Stimulated activated CD4-positive, alpha-beta T cell treated with anti-CD3 and anti-CD28 coated beads, TNF-alpha, amount 100 ng/mL, for 48 hours (primary cell): ENCODE results near the gene NT5E.
"Not testable (repeated sequence)": the region's sequence is repeated elsewhere in the genome, so short reads cannot be mapped to it uniquely, and the experiment has no call there.

Experiments
- DNase-seq, 3 donors: peaks; one replicate each; pipeline ENCODE4 v3.0.0-alpha.2; 2020; ENCODE audit warnings: low read depth in 3 of 3

NT5E gene

GRCh38 chr6:85493389-85493788 lies 43.5 kb downstream of the NT5E start:
- DNase-seq: no peak

- DNase-seq: no peak
These were observed 45.0 kb downstream of the NT5E start for GRCh38 chr6:85494547-85495536.

- no peak for DNase-seq
These were observed 46.2 kb downstream of the NT5E start for GRCh38 chr6:85496009-85496579.

DNA sequence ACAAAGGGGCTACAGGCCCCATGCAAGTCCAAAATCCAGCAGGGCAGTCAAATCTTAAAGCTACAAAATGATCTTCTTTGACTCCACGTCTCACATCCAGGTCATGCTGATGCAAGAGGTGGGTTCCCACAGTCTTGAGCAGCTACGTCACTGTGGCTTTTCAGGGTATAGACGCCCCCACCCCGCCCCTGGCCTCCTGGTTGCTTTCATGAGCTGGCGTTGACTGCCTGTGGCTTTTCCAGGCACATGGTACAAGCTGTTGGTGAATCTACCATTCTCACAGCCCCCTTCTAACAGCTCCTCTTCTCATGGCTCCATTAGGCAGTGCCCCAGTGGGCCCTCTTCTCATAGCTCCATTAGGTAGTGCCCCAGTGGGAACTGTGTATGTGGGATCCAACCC lies 47.0 kb downstream of the NT5E start:
- DNase-seq: no peak

DNA sequence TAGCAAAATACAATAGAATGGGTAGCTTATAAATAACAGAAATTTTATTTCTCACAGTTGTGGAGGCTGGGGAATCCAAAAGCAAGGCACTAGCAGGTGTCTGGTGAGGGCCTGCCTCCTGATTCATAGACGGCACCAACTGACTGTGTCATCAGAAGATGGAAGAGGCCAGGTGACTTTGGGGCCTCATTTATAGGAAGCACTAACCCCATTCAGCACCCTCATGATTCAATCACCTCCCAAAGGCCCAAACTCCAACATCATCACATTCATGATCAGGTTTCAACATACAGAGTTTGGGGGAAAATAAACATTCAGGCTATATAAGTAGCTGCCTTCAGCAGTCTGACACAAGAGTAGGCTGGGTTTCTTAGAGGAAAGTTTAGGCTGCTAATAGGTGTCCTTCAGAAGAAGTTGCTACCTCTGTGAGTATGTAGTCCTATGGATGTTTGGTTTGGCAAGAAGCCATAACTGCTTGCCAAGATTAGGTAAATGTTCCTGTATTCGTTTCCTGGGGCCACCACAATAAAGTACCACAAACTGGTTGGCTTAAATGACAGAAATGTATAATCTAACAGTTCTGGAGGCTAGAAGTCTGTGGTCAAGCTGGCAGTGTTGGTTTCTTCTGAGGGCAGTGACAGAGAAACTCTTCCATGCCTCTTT lies 48.8 kb downstream of the NT5E start:
- no peak for DNase-seq

DNA sequence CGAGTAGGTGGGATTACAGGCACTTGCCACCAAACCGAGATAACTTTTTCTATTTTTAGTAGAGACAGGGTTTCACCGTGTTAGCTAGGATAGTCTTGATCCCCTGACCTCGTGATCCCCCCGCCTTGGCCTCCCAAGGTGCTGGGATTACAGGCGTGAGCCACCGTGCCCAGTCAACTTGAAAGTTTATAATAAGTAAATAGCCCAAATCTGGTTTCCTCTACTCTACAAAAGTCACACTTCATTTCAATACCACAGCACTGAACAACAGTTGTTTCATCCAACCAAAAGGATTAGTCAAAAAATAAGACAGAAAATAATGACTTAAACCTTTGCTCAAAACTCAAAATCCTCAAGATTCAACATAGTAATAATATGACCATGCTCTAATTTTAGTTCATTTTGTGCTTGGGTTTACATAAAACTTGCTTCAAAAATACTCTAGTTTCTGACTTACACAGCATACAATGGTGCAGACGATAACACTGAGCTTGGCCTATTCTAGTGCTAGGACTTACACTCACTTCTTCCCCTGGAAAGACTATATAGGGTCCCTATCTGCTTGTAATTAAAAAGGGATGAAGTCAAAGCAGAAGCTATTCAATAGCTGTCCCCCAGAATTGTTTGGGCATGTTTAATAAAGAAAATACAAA lies 56.7 kb downstream of the NT5E start:
- DNase-seq: peak in 1 of 3 donors; percentile 8

DNA sequence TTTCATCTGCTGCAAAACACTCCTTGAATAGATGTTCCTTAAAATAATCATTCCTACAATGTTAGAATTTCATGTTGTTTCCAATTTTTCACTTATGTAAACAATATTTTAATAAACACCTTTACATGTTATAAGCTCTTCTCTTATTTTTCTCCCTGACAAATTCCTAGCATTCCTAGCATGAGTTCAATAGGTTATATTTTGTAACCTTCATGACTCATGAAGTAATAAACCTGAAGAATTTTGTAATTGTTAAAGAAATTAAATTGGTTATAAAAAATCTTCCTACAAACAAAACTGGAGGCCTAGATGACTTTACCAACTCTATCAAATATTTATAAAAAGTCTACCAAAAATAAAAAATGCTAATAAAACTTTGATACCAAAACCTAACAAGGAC lies 66.3 kb downstream of the NT5E start:
- no peak for DNase-seq

GRCh38 chr6:85524281-85524680 lies 74.4 kb downstream of the NT5E start:
- DNase-seq: not testable (repeated sequence)

DNA sequence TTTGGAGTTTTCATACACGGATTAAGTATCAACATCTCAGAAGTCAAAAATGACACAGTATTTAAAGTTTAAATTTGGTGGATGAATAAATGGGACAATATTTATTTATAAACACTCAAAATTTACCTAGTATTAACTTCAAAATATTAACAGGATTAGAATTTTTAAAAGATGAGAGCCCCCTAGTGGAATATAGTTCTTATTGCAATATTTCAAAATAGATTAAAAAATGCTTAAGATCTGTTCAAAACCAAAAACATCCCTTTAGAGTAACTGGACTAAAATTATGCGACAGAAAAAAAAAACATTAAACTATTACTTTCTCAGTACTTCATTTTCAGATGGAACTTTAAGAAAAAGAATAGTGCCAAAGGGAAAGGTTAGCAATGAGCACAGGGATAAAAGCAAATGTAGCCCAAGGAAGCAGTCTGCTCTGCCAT lies 87.2 kb downstream of the NT5E start:
- DNase-seq: no peak

DNA sequence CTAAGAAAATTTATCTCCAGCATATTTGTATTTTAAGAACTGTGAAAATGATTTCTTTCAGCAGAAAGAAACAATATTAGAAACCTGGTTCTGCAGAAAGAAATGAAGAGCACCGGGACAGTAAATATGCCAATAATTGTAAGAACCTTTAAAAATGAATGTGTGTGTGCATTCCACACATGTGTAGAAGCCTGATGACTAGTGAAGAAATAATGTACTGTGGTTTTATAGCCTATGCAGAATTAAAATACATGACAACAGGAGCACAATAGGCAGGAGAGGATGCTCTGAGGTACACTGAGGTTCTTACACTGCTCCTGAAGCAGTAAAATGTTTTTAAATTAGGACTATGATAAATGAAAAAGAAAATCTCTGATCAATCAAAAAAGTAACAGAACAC lies 94.9 kb downstream of the NT5E start:
- DNase-seq: no peak
